HG02973 (cell line): Measurements from ENCODE around the gene NPY2R.

ENCODE experiments used
- ATAC-seq: cut with Tn5 transposase; IDR thresholded peaks from one replicate; pipeline ENCODE4 v1.9.1; 2021; ENCODE audit warnings: moderate library complexity; ENCODE audit not compliant: unreplicated experiment

The NPY2R gene, protein sequence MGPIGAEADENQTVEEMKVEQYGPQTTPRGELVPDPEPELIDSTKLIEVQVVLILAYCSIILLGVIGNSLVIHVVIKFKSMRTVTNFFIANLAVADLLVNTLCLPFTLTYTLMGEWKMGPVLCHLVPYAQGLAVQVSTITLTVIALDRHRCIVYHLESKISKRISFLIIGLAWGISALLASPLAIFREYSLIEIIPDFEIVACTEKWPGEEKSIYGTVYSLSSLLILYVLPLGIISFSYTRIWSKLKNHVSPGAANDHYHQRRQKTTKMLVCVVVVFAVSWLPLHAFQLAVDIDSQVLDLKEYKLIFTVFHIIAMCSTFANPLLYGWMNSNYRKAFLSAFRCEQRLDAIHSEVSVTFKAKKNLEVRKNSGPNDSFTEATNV

DNA sequence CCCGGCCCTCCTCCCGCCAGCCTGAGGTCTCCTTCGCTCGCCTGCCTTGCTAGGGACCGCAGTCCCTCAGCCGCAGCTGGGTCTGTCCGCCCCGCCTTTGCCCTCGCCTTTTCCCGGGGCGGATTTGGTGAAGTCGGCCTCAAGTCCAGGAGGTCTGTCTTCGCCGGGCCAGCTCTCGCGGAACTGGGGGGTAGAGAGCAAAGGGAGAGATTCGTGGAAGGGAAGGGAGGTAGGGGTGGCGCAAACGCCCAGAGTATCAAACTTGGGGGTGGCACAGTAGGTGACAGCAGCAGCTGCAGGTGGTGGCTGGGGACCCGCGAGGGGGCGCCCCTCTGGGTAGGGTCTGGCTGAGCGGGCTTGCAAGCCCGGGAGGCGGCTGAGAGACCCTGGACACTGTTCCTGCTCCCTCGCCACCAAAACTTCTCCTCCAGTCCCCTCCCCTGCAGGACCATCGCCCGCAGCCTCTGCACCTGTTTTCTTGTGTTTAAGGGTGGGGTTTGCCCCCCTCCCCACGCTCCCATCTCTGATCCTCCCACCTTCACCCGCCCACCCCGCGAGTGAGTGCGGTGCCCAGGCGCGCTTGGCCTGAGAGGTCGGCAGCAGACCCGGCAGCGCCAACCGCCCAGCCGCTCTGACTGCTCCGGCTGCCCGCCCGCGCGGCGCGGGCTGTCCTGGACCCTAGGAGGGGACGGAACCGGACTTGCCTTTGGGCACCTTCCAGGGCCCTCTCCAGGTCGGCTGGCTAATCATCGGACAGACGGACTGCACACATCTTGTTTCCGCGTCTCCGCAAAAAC is at the start of gene NPY2R:
Gene NPY2R, plus strand, starts transcription at position 379 of the 797 bp plus-strand sequence. CDS start 5,304 bp downstream, outside the sequence.
- ATAC-seq = no peak

GRCh38 chr4:155161357-155161756 is 47.1 kb upstream of the NPY2R start:
- no peak for ATAC-seq

DNA sequence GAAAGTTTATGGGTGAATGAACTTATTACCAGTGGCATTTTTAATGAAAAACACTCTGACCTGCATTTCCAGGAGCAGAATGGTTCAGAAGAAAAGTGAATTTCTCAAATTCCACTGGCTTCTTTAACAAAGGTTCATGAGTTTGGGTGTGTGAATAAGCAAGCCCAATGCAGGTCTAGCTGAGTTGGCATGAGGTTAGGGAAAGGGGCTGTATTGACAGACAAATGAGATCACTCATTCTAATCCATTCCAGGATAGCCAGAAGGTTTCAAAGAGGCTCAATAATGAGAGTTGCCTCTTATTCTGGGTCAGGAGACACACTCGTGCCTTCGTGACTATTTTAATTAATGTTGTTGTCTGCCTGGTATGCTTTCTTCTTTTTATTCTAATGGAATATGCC is 43.7 kb upstream of the NPY2R start:
- no peak for ATAC-seq

DNA sequence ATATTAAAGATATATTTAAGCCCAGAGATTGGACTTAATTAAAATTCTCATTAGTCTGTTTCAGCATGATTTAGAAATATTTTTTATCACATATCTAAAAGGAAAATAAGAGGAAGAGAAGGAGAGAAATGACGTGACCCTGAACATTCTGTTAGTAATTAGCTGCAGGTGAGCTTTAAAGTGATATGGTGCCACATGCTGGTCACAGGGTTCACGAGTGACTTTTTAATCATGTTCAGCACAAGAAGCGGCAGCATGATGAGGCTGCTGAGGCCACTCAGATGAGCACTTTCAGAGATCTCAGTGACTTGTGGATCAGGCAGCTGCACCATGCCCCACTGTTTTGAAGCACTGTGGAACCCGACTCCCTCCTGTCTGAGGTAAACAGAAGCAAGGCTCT is 37.9 kb upstream of the NPY2R start:
- ATAC-seq = no peak

DNA sequence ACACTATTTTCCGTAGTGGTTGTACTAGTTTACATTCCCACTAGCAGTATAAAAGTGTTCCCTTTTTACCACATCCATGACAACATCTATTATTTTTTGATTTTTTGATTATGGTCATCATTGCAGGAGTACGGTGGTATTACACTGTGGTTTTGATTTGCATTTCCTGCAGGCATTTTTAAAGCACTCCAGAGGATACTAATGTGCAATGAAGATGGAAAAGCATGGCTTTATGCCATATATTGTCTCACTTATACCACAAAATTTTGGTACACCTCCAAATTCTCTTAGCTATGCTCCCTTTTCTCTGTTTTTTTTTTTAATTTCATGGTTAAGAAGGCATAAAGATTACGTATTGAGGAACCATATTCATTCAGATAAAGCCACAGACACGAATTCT is 35.1 kb upstream of the NPY2R start:
- no peak for ATAC-seq

GRCh38 chr4:155174668-155175067 is 33.8 kb upstream of the NPY2R start:
- ATAC-seq = no peak

DNA sequence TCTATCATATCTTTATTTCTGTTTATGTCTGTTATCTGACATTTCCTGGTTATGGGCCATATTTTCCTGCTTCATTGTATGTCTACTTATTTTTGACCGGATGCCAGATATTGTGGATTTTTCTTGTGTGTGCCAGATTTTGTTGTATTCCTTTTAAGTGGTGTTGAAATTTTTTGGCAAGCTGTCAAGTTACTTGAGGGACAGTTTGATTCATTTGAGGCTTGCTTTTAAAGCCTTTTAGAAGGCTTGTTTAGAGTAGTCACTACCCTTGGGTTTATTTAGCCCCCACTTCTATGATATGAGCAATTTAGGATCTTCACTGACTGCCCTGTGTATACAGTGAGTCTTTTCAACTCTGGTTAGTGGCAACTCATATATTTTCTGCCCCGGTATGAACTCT is 29.2 kb upstream of the NPY2R start:
- ATAC-seq = no peak

GRCh38 chr4:155186972-155187371 is 21.5 kb upstream of the NPY2R start:
- ATAC-seq = no peak

DNA sequence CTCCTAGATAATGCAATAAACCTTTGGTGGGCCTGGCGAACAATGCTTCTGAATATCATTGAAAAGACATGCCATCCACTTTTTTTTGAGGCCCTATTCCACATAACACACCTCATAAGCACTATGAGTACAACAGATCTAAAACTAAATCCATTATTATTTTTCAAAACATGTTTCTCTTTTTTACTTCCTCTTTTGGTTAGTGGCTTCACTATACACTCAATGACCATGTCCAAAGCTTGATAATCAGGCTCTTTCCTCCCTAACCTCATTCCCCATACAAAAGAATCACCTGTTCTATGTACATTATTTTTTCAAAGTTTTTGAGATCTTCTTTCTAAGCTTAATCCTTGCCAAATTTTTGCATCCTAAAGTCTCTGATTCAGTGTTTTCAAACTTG is 20.4 kb upstream of the NPY2R start:
- ATAC-seq = no peak

- no peak for ATAC-seq
Measured at GRCh38 chr4:155190099-155190498, 18.3 kb upstream of the NPY2R start.

- no peak for ATAC-seq
Measured at GRCh38 chr4:155197757-155198156, 10.7 kb upstream of the NPY2R start.

GRCh38 chr4:155207534-155208257 is 740 bp upstream of the NPY2R start:
- no peak for ATAC-seq

- ATAC-seq = no peak
Measured at GRCh38 chr4:155220025-155220424, 11.6 kb downstream of the NPY2R start.

GRCh38 chr4:155227131-155227530 is 18.7 kb downstream of the NPY2R start:
- ATAC-seq = no peak

DNA sequence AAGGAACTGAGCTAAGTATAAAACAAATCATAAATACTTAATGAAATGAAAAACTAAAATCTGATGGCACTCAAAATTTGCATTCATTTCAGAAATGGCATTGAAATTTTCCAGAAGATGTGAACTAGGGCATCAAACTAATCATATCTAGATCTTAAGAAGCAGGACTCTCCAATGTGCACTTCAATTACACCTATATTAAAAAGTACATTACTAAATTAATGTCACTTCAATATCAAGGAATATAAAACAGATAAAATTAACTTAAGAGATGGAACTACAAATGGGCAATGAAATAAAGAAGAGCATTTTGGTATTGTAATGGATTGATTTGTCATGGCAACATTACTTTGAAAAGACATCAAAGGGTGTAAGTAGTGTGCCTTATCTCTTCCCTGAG is 20.3 kb downstream of the NPY2R start:
- no peak for ATAC-seq

- ATAC-seq = no peak
Measured at GRCh38 chr4:155232432-155232831, 24.0 kb downstream of the NPY2R start.

DNA sequence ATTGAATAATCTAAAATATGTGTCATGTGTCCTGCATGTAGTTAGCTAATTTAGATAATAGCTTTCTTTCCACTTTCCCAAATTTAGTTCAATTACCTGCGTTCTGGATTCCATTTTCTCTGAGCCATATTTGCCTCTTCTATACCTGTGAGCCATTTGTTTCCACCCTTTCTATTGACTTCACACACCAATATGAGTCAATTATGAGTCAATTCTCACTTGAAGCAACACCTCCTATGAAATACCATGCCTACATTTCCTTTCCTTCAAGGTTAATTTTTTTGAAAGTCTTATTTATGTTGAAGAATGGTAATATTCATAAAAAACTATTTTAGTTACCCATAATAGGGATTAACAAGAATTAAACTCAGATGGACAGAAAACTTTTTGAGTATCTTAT is 25.8 kb downstream of the NPY2R start:
- no peak for ATAC-seq

DNA sequence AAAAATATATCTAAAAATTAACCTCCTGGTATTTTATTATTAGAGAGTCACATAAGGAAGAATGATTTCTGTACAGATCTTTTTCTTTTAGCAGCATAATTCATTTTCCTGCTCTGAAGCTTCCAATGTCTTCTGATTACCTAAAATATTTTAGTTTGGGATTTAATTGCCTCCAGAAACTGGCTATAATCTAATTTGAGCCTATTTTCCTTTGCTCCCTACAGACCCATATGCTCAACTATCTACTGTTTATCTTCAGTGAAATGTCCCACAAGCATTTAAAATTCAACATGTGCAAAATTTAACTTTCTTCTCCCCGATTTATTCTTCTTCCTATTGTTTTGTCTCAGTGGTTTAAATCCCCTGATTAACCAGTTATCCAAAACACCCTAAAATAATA is 29.1 kb downstream of the NPY2R start:
- ATAC-seq = no peak

- no peak for ATAC-seq
Measured at GRCh38 chr4:155241225-155241624, 32.8 kb downstream of the NPY2R start.

DNA sequence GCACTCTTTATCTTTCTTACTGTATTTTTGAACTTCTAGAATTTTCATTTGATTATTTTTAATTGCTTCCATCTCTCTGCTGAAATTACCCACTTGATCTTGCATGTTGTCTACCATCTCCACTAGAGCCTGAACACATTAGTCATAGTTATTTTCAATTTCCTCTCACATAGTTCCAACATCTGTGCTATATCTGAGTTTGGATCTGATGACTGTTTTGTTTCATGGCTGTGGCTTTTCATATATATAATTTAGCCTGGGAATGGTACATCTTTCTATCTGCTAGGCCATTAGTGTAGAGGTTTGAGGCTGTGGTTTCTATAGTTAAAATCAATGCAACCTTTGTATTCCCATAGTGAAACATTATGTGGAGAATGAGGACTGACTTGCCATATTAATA is 33.2 kb downstream of the NPY2R start:
- no peak for ATAC-seq

- no peak for ATAC-seq
Measured at GRCh38 chr4:155245105-155245504, 36.7 kb downstream of the NPY2R start.
